ENCODE data around the gene PHF11. TPM values are rescaled to one million over a fixed set of nuclear protein-coding genes. Genes with fewer than 3 reads are reported as not detected.

Gene PHF11
- total RNA-seq, 4 donors from 2014 or later, result 26.1 to 86.5 (median 35.3) TPM

DNA sequence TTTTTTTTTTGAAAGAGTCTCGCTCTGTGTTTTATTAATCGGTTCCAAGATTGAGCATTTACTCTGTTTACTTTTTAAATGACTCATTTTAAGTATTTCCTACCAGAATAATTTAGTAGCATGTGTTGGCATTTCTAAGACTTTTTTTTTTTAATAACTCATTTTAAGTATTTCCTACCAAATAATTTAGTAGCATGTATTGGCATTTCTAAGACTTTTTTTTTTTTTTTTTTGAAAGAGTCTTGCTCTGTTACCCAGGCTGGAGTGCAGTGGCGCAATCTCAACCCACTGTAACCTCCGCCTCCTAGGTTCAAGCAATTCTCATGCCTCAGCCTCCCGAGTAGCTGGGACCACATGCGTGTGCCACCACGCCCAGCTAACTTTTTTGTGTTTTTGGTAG is 38.5 kb upstream of the PHF11 start:
- TF ChIP-seq POLR2A (IDR thresholded peaks at IDR 0.05), result no peak
- TF ChIP-seq, protein P1, sequence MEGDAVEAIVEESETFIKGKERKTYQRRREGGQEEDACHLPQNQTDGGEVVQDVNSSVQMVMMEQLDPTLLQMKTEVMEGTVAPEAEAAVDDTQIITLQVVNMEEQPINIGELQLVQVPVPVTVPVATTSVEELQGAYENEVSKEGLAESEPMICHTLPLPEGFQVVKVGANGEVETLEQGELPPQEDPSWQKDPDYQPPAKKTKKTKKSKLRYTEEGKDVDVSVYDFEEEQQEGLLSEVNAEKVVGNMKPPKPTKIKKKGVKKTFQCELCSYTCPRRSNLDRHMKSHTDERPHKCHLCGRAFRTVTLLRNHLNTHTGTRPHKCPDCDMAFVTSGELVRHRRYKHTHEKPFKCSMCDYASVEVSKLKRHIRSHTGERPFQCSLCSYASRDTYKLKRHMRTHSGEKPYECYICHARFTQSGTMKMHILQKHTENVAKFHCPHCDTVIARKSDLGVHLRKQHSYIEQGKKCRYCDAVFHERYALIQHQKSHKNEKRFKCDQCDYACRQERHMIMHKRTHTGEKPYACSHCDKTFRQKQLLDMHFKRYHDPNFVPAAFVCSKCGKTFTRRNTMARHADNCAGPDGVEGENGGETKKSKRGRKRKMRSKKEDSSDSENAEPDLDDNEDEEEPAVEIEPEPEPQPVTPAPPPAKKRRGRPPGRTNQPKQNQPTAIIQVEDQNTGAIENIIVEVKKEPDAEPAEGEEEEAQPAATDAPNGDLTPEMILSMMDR (IDR thresholded peaks at IDR 0.05), result no peak
- TF ChIP-seq EP300 (IDR thresholded peaks at IDR 0.05), result no peak
- no peak for TF ChIP-seq POLR2AphosphoS5 (IDR thresholded peaks at IDR 0.05)
- Histone ChIP-seq H3K4me1 (no peaks in the 10 kb centered on the region), H3K9me3 (no peaks in the 10 kb centered on the region), H3K4me3 (no peak overlapping the region), H3K27me3 (no peaks in the 10 kb centered on the region), H3K27ac (no peak overlapping the region), H3K36me3 (peaks cover 12% of the 10 kb centered on the region)
- DNase-seq (ENCODE audit: low spot score in 2 of 2), result no peak
- 66% methylated on average over 7 of the region's 7 CpGs for WGBS

DNA sequence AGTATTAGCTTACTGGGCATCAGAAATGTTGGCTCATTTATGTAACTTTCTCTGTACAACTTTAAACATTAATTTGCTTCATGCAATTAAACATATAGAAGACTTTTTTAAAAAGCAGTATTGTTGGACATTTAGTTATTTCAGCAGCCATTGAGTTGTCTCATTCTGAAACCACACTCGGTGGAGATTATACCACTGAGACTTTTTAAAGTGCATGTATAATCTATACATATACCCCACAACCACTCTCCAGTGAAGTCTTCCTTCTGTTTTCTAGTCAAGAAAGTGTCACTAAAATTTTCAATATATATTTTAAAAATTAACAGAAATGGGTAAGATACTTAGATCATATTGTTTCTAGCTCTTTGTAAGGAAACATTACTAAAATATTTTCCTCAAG is 36.2 kb upstream of the PHF11 start:
- H3K27ac ChIP-seq, result no peak overlapping the region
- no peaks in the 10 kb centered on the region for H3K9me3 ChIP-seq
- no peaks in the 10 kb centered on the region for H3K4me1 ChIP-seq
- no peak for DNase-seq (ENCODE audit: low spot score in 2 of 2)
- peaks cover 35% of the 10 kb centered on the region for H3K36me3 ChIP-seq
- no peaks in the 10 kb centered on the region for H3K27me3 ChIP-seq
- TF ChIP-seq POLR2A (IDR thresholded peaks at IDR 0.05) (no peak), EP300 (IDR thresholded peaks at IDR 0.05) (no peak), POLR2AphosphoS5 (IDR thresholded peaks at IDR 0.05) (no peak)
- TF ChIP-seq, protein P1 (IDR thresholded peaks at IDR 0.05), result no peak
- 100% methylated on average over 1 of the region's 1 CpG for WGBS
- no peak overlapping the region for H3K4me3 ChIP-seq

DNA sequence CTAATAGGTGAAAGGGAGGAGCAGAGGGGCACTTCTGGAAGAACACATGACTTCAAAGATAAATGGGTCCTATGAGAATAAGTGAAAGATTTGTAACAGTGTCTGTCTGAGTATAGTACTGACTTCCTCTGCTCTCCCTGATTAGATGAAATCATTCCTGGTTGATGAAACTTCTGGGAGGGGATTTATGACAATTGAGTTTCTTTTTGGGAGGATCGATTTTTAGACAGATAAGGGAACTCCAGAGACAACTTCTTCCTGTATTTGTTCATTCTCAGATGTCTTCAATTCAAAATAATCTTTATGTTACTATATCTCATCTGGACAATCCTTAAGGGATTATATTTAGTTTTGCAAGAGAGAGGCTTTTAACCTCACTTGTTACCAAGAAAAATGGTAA is 31.7 kb upstream of the PHF11 start:
- Histone ChIP-seq H3K9me3 (no peaks in the 10 kb centered on the region), H3K4me3 (no peak overlapping the region), H3K36me3 (peaks cover 47% of the 10 kb centered on the region), H3K27me3 (no peaks in the 10 kb centered on the region), H3K4me1 (no peaks in the 10 kb centered on the region), H3K27ac (no peak overlapping the region)
- TF ChIP-seq, protein P1 (IDR thresholded peaks at IDR 0.05), result no peak
- no peak for TF ChIP-seq EP300 (IDR thresholded peaks at IDR 0.05)
- no peak for TF ChIP-seq POLR2A (IDR thresholded peaks at IDR 0.05)
- TF ChIP-seq POLR2AphosphoS5 (IDR thresholded peaks at IDR 0.05), result no peak
- WGBS, result 79% methylated on average over 1 of the region's 1 CpG
- no peak for DNase-seq (ENCODE audit: low spot score in 2 of 2)

DNA sequence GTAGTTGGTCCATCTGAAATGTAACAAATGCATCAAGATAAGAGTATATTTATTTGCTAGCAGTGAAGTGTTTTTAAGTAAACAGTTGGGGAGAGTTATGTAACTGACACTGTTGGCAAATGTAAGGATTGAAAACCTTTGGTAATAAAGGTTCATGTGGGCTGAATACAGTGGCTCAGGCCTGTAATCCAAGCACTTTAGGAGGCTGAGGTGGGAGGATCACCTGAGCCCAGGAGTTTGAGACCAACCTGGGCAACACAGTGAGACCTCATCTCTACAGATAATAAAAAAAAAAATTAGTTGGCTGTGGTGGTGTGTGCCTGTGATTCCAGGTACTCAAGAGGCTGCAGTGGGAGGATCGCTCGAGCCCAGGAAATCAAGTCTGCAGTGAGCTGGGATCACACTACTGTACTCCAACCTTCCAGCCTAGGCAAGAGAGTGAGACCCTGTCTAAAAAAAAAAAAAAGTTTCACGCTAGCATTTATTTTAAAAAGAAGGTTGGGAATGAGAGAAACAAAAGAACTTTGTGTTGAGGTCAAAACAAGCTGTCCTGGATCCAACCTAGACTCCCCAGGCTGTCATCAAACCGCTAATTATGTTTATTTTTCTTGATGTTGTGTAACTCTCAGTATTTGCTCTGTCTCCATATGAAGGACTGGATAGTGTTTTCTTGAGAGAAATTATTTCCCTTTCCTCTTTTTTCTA is 31.0 kb upstream of the PHF11 start:
- DNase-seq (ENCODE audit: low spot score in 2 of 2), result no peak
- Histone ChIP-seq H3K27me3 (no peaks in the 10 kb centered on the region), H3K9me3 (no peaks in the 10 kb centered on the region), H3K27ac (peak overlapping the region; percentile 35), H3K4me3 (no peak overlapping the region), H3K36me3 (peaks cover 52% of the 10 kb centered on the region), H3K4me1 (no peaks in the 10 kb centered on the region)
- WGBS, result 73% methylated on average over 4 of the region's 4 CpGs
- TF ChIP-seq, protein P1 (IDR thresholded peaks at IDR 0.05), result no peak
- no peak for TF ChIP-seq POLR2AphosphoS5 (IDR thresholded peaks at IDR 0.05)
- no peak for TF ChIP-seq EP300 (IDR thresholded peaks at IDR 0.05)
- no peak for TF ChIP-seq POLR2A (IDR thresholded peaks at IDR 0.05)

DNA sequence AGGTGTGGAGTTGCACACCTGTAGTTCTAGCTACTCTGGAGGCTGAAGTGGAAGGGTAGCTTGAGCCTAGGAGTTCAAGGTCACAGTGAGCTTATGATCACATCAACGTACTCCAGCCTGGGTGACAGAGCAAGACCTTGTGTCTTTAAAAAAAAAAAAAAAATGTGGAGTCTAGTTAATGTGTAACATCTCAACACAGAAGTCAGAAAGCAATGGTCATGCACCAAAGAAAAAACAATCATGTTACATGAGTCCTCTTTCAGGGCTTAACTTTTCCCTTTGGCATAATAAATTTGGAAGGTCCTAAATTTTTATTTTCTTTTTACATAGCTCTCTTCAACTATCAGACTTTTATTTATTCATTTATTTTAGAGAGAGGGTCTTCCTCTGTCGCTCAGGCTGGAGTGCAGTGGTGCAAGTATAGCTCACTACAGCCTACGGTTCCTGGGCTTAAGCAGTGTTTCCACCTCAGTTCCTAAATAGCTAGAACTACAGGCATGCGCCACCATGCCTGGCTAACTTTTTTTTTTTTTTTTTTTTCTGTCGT is 29.4 kb upstream of the PHF11 start:
- no peak overlapping the region for H3K27ac ChIP-seq

More for the DNA sequence above, 29.4 kb upstream of the PHF11 start:
- TF ChIP-seq POLR2A (IDR thresholded peaks at IDR 0.05) (no peak), POLR2AphosphoS5 (IDR thresholded peaks at IDR 0.05) (no peak), EP300 (IDR thresholded peaks at IDR 0.05) (no peak)
- TF ChIP-seq, protein P1 (IDR thresholded peaks at IDR 0.05), result no peak
- peaks cover 53% of the 10 kb centered on the region for H3K36me3 ChIP-seq
- no peaks in the 10 kb centered on the region for H3K27me3 ChIP-seq
- 90% methylated on average over 5 of the region's 5 CpGs for WGBS
- no peaks in the 10 kb centered on the region for H3K9me3 ChIP-seq
- no peaks in the 10 kb centered on the region for H3K4me1 ChIP-seq
- DNase-seq (ENCODE audit: low spot score in 2 of 2), result no peak
- no peak overlapping the region for H3K4me3 ChIP-seq

All from suprapubic skin (tissue), 4 donors.